ENCODE data around the gene ABCB11. TPM values are rescaled to one million over a fixed set of nuclear protein-coding genes. Genes with fewer than 3 reads are reported as not detected.

The ABCB11 gene
- total RNA-seq, 1 experiment from 2014 or later: 0.12 TPM

DNA sequence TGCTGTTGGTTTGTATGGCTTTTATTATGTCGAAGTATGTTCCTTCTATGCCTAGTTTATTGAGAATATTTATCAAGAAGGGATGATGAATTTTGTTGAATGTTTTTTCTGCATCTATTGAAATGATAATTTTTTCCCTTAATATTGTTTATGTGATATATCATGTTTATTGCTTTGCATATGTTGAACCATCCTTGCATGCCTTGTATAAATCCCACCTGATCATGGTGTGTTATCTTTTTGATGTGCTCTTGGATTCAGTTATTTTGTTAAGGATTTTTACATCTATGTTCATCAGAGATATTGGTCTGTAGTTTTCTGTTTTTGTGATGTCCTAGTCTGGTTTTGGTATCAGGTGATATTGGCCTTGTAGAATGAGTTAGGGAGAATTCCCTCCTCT, 79.3 kb downstream of the ABCB11 start:
- ATAC-seq (no peak), DNase-seq (ENCODE audit: low read depth, low spot score) (no peak)
- RAD21 ChIA-PET (ENCODE audit: low non-redundant PET in 1 of 2, low total read pairs in 2 of 2, uncharacterized antibody in 2 of 2, unreplicated experiment in 2 of 2): no interaction called here
- no peak overlapping the region for H3K4me2 ChIP-seq (ENCODE audit: low read length)
- no peaks in the 10 kb centered on the region for H3K9me3 ChIP-seq (ENCODE audit: control insufficient read depth in 1 of 2, insufficient read depth in 1 of 2, low read depth in 1 of 2, low read length in 2 of 2)
- BruUV-seq (replicated peaks): no TSS peak
- intact Hi-C loops (cut with micrococcal nuclease): no loop called here
- no peaks in the 10 kb centered on the region for H3K79me2 ChIP-seq (ENCODE audit: insufficient read depth, low read length)
- POLR2A ChIA-PET: interaction anchor here (0.7 kb wide), 1 partner anchor 1704 kb away, joined by 3 read pairs; no protein-coding TSS in a partner anchor
- no peaks in the 10 kb centered on the region for H4K20me1 ChIP-seq (ENCODE audit: insufficient read depth)
- CTCF ChIA-PET: no interaction called here
- TF ChIP-seq MAX (IDR thresholded peaks at IDR 0.05): no peak
- no peak for TF ChIP-seq FOSL1 (IDR thresholded peaks at IDR 0.05; ENCODE audit: low read depth)
- no peak for TF ChIP-seq TCF7L2 (IDR thresholded peaks at IDR 0.05; ENCODE audit: borderline replicate concordance, extremely low read depth, insufficient read depth, insufficient read length)
- no peak for TF ChIP-seq EGR1 (IDR thresholded peaks at IDR 0.05; ENCODE audit: low read depth)
- no peak for TF ChIP-seq ZBTB33 (IDR thresholded peaks at IDR 0.05; ENCODE audit: extremely low read depth, insufficient replicate concordance, low read length)
- TF ChIP-seq ZNF274 (IDR thresholded peaks at IDR 0.05; ENCODE audit: low read depth, low read length): no peak
- no peak for TF ChIP-seq SRF (IDR thresholded peaks at IDR 0.05; ENCODE audit: low read depth)
- TF ChIP-seq YY1 (IDR thresholded peaks at IDR 0.05; ENCODE audit: extremely low read depth, insufficient replicate concordance, low read depth, low read length): no peak
- no peak for TF ChIP-seq JUND (IDR thresholded peaks at IDR 0.05)
- TF ChIP-seq POLR2A (IDR thresholded peaks at IDR 0.05; ENCODE audit: borderline replicate concordance, extremely low read depth, insufficient read depth, insufficient read length): no peak
- TF ChIP-seq EZH2 (IDR thresholded peaks at IDR 0.05): no peak
- TF ChIP-seq, protein P1, sequence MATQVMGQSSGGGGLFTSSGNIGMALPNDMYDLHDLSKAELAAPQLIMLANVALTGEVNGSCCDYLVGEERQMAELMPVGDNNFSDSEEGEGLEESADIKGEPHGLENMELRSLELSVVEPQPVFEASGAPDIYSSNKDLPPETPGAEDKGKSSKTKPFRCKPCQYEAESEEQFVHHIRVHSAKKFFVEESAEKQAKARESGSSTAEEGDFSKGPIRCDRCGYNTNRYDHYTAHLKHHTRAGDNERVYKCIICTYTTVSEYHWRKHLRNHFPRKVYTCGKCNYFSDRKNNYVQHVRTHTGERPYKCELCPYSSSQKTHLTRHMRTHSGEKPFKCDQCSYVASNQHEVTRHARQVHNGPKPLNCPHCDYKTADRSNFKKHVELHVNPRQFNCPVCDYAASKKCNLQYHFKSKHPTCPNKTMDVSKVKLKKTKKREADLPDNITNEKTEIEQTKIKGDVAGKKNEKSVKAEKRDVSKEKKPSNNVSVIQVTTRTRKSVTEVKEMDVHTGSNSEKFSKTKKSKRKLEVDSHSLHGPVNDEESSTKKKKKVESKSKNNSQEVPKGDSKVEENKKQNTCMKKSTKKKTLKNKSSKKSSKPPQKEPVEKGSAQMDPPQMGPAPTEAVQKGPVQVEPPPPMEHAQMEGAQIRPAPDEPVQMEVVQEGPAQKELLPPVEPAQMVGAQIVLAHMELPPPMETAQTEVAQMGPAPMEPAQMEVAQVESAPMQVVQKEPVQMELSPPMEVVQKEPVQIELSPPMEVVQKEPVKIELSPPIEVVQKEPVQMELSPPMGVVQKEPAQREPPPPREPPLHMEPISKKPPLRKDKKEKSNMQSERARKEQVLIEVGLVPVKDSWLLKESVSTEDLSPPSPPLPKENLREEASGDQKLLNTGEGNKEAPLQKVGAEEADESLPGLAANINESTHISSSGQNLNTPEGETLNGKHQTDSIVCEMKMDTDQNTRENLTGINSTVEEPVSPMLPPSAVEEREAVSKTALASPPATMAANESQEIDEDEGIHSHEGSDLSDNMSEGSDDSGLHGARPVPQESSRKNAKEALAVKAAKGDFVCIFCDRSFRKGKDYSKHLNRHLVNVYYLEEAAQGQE (IDR thresholded peaks at IDR 0.05; ENCODE audit: low read depth): no peak
- no peak for TF ChIP-seq RAD21 (IDR thresholded peaks at IDR 0.05; ENCODE audit: low read depth)
- no peak for TF ChIP-seq ZFX (IDR thresholded peaks at IDR 0.05)
- no peak for TF ChIP-seq ATF3 (IDR thresholded peaks at IDR 0.05)
- TF ChIP-seq, protein P2, sequence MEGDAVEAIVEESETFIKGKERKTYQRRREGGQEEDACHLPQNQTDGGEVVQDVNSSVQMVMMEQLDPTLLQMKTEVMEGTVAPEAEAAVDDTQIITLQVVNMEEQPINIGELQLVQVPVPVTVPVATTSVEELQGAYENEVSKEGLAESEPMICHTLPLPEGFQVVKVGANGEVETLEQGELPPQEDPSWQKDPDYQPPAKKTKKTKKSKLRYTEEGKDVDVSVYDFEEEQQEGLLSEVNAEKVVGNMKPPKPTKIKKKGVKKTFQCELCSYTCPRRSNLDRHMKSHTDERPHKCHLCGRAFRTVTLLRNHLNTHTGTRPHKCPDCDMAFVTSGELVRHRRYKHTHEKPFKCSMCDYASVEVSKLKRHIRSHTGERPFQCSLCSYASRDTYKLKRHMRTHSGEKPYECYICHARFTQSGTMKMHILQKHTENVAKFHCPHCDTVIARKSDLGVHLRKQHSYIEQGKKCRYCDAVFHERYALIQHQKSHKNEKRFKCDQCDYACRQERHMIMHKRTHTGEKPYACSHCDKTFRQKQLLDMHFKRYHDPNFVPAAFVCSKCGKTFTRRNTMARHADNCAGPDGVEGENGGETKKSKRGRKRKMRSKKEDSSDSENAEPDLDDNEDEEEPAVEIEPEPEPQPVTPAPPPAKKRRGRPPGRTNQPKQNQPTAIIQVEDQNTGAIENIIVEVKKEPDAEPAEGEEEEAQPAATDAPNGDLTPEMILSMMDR (IDR thresholded peaks at IDR 0.05 in 2 of 3, conservative IDR thresholded peaks at IDR 0.05 in 1 of 3; ENCODE audit: borderline replicate concordance in 1 of 3, insufficient read depth in 1 of 3, low read depth in 2 of 3, low read length in 2 of 3): no peak
- no peak for TF ChIP-seq ELF1 (IDR thresholded peaks at IDR 0.05; ENCODE audit: borderline replicate concordance, low read depth)
- TF ChIP-seq SP1 (IDR thresholded peaks at IDR 0.05; ENCODE audit: low read depth): no peak
- no peak for TF ChIP-seq SIN3A (IDR thresholded peaks at IDR 0.05; ENCODE audit: low read depth)
- TF ChIP-seq POLR2AphosphoS5 (IDR thresholded peaks at IDR 0.05; ENCODE audit: low read depth, low read length): no peak
- H3K4me3 ChIP-seq (replicated peaks in 1 of 2; ENCODE audit: low read depth in 1 of 2, low read length in 2 of 2): no peak overlapping the region
- no peaks in the 10 kb centered on the region for H3K9me2 ChIP-seq (ENCODE audit: insufficient read depth)
- H3K27ac ChIP-seq (ENCODE audit: low read depth, low read length): no peak overlapping the region
- H3K4me1 ChIP-seq (ENCODE audit: control insufficient read depth in 1 of 2, insufficient read depth in 2 of 2, low read length in 2 of 2): no peaks in the 10 kb centered on the region
- no peaks in the 10 kb centered on the region for H3K36me3 ChIP-seq (ENCODE audit: control insufficient read depth in 1 of 2, insufficient read depth in 2 of 2, low read length in 2 of 2)
- H3K27me3 ChIP-seq (ENCODE audit: insufficient read depth, low read length): no peaks in the 10 kb centered on the region; the same call in 1 of the 2 replicates
- H2AFZ ChIP-seq (ENCODE audit: low read depth, low read length, poor library complexity, severe bottlenecking): no peak overlapping the region
- H3K9ac ChIP-seq (ENCODE audit: low read length): no peak overlapping the region

Data from HCT116 (cell line).